ENCODE results near the gene SLC49A3. TPM values are rescaled to one million over a fixed set of nuclear protein-coding genes. Genes with fewer than 3 reads are reported as not detected.

SLC49A3 gene
- total and polyA plus RNA-seq, 10 donors, result 5.6 to 28.8 (median 17.0) TPM

DNA sequence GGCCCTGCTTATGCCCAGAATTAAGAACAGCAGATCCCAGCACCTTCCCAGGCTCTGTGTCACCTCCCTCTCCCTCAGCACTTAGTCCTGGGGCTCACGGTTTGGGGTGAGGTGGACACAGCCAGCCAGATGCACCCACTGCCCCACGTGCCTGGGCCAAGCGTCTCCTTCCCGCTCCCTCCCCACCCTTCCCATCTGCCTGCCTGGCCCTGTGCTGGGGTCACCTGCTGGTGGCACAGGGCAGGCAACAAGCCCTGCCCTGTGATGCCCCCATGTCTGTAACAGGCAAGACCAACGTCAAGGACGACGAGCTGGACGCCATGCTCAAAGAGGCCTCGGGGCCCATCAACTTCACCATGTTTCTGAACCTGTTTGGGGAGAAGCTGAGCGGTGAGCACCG is 9.3 kb downstream of the SLC49A3 start:
- intact Hi-C loops (cut with DNase I; ENCODE audit: low total_unique reads), result no loop called here
- H3K36me3 ChIP-seq, result no peaks in the 10 kb centered on the region
- no peak overlapping the region for H3K27ac ChIP-seq
- DNase-seq, result peak; percentile 70
- H3K4me1 ChIP-seq, result peaks cover 15 to 71% (median 62%) of the 10 kb centered on the region in 6 donors
- TF ChIP-seq, protein P1, sequence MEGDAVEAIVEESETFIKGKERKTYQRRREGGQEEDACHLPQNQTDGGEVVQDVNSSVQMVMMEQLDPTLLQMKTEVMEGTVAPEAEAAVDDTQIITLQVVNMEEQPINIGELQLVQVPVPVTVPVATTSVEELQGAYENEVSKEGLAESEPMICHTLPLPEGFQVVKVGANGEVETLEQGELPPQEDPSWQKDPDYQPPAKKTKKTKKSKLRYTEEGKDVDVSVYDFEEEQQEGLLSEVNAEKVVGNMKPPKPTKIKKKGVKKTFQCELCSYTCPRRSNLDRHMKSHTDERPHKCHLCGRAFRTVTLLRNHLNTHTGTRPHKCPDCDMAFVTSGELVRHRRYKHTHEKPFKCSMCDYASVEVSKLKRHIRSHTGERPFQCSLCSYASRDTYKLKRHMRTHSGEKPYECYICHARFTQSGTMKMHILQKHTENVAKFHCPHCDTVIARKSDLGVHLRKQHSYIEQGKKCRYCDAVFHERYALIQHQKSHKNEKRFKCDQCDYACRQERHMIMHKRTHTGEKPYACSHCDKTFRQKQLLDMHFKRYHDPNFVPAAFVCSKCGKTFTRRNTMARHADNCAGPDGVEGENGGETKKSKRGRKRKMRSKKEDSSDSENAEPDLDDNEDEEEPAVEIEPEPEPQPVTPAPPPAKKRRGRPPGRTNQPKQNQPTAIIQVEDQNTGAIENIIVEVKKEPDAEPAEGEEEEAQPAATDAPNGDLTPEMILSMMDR (IDR thresholded peaks at IDR 0.05 in 8 of 11, conservative IDR thresholded peaks at IDR 0.05 in 3 of 11), result no peak
- no peak for TF ChIP-seq POLR2A (IDR thresholded peaks at IDR 0.05)
- no peak for TF ChIP-seq POLR2AphosphoS5 (IDR thresholded peaks at IDR 0.05)
- 83 to 90% (median 86%) methylated on average over 11 of the region's 11 CpGs for WGBS, 5 donors
- no peak overlapping the region for H3K4me3 ChIP-seq
- no peaks in the 10 kb centered on the region for H3K9me3 ChIP-seq
- no peaks in the 10 kb centered on the region for H3K27me3 ChIP-seq (replicated peaks in 1 of 7)

DNA sequence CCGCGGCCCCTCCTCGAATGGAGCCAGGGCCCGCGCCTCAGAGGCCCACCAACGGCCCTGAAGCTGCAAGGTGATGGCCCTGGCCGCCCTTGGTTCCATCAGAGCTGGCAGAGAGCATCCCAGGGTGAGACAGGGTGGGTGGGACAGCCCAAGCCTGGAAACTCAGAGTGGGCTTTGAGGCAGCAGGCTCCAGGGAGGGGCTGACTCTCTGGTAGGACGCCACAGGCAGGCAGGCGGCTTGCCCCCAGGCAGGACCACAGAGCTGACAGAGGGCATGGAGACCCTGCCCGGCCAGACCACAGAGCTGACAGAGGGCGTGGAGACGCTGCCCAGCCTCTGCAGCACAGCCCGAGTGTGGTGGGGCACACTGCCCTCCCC is 9.9 kb downstream of the SLC49A3 start:
- Histone ChIP-seq H3K36me3 (no peaks in the 10 kb centered on the region), H3K4me1 (peaks cover 15 to 70% (median 60%) of the 10 kb centered on the region in 6 donors), H3K4me3 (no peak overlapping the region), H3K27me3 (replicated peaks in 1 of 7) (no peaks in the 10 kb centered on the region), H3K9me3 (no peaks in the 10 kb centered on the region), H3K27ac (no peak overlapping the region)
- 88 to 94% (median 91%) methylated on average over 8 to 13 of the region's 13 CpGs for WGBS, 5 donors
- peak; percentile 62 for DNase-seq
- TF ChIP-seq POLR2A (IDR thresholded peaks at IDR 0.05) (no peak), POLR2AphosphoS5 (IDR thresholded peaks at IDR 0.05) (peak in 1 of 3 donors; percentile 48)
- TF ChIP-seq, protein P1 (IDR thresholded peaks at IDR 0.05 in 8 of 11, conservative IDR thresholded peaks at IDR 0.05 in 3 of 11), result no peak
- intact Hi-C loops (cut with DNase I; ENCODE audit: low total_unique reads), result no loop called here

DNA sequence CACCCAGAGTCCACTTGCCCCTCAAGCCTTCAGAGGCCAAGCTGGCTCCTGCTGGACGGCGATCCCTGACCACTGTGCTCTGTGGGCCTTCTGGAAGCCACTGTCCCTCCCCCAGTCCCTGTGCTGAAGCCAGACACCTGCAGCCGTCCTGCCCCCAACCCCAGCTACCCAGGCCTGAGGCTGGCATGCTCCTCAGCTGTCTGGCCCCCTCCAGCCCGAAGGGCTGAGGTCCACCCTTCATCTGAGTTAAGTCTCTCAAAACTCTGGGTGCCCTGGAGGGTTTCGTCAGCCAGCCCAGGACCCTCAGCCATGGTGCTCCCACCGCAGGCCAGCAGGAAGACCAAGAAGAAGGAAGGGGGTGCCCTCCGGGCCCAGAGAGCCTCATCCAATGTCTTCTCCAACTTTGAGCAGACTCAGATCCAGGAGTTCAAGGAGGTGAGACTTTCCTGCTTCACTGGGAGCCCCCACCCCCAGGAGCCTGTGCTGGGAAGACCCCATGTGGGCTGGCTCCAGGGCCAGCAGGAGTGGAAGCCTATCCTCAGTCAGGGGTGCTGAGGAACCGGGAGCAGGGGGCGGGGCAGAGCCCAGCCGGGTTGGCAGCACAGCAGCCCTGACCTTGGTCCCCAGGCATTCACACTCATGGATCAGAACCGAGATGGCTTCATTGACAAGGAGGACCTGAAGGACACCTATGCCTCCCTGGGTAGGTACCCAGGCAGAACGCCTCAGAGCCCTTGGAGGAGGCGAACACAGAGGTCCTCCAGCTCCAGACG is 10.4 kb downstream of the SLC49A3 start:
- no peaks in the 10 kb centered on the region for H3K9me3 ChIP-seq
- TF ChIP-seq POLR2AphosphoS5 (IDR thresholded peaks at IDR 0.05), result no peak
- no peak for TF ChIP-seq POLR2A (IDR thresholded peaks at IDR 0.05)
- TF ChIP-seq, protein P1 (IDR thresholded peaks at IDR 0.05 in 8 of 11, conservative IDR thresholded peaks at IDR 0.05 in 3 of 11), result no peak
- H3K4me1 ChIP-seq, result peaks cover 15 to 67% (median 57%) of the 10 kb centered on the region in 6 donors
- H3K36me3 ChIP-seq, result no peaks in the 10 kb centered on the region
- DNase-seq, result peak; percentile 72
- 63 to 88% (median 83%) methylated on average over 10 to 14 of the region's 14 CpGs for WGBS, 5 donors
- no peaks in the 10 kb centered on the region for H3K27me3 ChIP-seq (replicated peaks in 1 of 7)
- no peak overlapping the region for H3K27ac ChIP-seq
- intact Hi-C loops (cut with DNase I; ENCODE audit: low total_unique reads), result no loop called here
- no peak overlapping the region for H3K4me3 ChIP-seq

DNA sequence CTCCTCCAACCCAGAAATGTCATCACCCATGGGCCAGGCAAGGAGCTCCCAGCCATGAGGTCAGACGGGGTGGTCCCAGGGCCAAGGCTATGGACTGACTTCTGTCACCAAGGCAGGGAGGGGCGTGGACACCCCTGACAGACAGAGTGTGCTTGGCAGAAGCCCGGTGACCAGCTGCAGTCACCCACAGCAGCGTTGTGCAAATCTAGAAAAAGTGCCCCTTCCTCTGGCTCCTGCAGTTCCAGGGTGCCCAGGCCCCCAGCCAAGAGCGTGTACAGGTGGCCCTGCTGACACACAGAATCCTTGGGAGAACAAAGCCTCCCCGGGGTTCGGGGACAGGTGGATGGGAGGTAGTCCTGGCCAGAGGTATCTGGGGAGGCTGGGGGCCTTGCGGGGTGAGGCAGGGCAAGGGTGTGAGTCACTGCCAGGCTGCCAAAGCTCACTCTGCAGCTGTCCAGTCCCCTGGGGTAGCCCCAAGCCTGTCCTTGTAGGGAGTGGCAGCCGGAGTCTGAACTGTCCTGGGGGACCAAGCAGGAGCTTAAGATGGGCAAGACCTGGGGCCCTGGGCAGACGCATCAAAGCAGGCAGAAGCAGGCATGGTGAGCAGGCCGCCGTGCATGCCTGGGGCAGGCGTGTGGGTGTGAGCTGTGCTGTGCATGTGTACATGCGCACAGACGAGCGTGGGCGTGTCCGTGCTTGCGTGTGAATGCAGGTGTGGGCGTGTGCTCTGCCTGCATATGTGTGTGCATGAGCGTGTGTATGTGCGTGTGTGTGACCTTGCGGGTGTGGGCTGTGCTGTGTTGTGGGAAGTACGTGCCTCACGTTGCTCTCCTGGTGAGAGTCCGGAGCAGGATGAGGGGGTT is 11.3 kb downstream of the SLC49A3 start:
- intact Hi-C loops (cut with DNase I; ENCODE audit: low total_unique reads), result no loop called here
- peaks cover 0 to 5% (median 3%) of the 10 kb centered on the region in 6 donors for H3K36me3 ChIP-seq
- no peaks in the 10 kb centered on the region for H3K27me3 ChIP-seq (replicated peaks in 1 of 7)
- peak in 2 of 3 donors; percentile 46 to 74 for TF ChIP-seq POLR2AphosphoS5 (IDR thresholded peaks at IDR 0.05)
- TF ChIP-seq, protein P1 (IDR thresholded peaks at IDR 0.05 in 8 of 11, conservative IDR thresholded peaks at IDR 0.05 in 3 of 11), result no peak
- no peak for TF ChIP-seq POLR2A (IDR thresholded peaks at IDR 0.05)
- no peak overlapping the region for H3K4me3 ChIP-seq
- DNase-seq, result peak; percentile 80
- H3K27ac ChIP-seq, result peak overlapping the region in 1 of 8 donors; percentile 98
- no peaks in the 10 kb centered on the region for H3K9me3 ChIP-seq
- 68 to 82% (median 75%) methylated on average over 14 to 26 of the region's 26 CpGs for WGBS, 5 donors
- H3K4me1 ChIP-seq, result peaks cover 24 to 68% (median 58%) of the 10 kb centered on the region in 6 donors
